Hematopoietic multipotent progenitor cell treated with erythropoietin and hydrocortisone succinate and interleukin-3 and kit ligand, for 17 days (in vitro differentiated cells): ENCODE results near the gene TNFAIP8L3.

Experiments used
- DNase-seq: peaks from one replicate; pipeline ENCODE4 v3.0.0-alpha.2; 2015; ENCODE audit warnings: low spot score

The TNFAIP8L3 gene

DNA sequence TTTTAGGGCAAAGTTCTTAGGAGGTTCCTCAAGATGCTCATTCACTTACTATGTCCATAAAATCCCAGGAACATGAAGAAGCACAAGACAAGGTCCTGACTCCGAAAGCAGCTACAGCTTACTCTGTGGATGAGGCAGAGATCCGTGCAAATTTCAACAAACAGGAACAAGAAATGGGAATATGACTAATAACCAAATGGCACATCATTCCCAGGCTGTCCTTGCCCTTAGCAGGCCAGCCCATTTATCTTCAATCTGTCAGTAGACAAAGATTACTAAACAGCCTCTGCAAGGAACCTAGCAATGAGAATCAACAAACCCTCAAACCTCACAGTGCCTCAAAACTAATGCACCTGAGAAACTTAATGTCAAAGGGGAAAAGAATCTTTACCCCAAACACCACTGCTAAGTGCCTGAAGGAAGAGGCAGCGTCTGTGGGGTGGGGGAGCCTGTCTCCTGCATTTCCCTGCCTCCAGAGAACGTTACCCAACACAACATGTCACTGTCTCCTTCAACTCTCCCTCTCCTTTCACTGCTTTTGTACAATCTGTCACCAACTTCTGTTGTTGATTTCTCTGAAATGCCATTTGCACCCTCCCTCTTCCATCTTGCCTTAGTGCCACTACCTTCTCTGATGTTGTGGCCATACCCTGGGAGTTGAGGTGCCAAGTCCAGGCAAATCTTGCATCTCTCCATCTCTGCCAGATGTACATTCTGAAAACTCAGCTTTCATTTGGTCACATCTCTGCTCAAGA is 4.8 kb downstream of the TNFAIP8L3 start:
- DNase-seq: no peak

GRCh38 chr15:51089041-51089440 is 5.7 kb downstream of the TNFAIP8L3 start:
- no peak for DNase-seq

DNA sequence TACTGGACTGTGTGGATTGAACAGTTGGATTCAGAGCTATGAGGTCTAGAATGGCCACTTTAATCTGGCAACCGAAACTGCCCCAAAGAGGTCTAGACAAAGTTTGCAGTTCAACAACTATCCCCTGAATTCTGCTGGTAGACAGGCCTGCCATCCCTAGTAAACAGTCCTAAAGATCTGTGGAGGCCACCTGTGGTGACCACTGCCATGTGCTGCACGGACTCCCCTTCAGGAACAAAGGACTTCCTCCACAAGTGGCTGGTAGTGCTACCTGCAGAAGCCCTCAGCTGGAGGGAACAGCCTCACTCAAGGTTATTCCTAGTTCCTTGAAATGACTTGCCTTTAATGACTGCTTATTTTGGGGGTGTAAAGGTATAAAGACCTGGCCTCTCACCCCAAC is 6.1 kb downstream of the TNFAIP8L3 start:
- DNase-seq: no peak

DNA sequence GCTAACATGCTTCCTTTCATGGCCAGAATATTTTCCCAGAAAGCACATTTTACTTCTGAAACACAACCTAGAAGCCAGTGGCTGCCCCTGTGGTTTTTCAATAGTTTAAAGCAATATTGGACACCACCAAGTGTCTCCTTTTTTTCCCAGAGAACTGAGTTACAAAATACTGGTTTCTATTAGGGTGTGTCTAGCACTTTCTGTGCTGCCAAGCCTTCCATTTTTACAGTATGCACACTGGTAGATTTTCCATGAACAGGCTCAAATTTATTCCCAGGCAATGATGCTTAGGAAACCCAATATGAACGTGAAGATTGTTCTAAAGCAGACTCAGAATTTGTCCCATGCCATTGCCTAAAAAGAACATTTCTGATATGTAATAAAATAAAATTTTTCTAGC is 7.2 kb downstream of the TNFAIP8L3 start:
- DNase-seq: no peak

GRCh38 chr15:51086409-51086808 is 8.3 kb downstream of the TNFAIP8L3 start:
- no peak for DNase-seq

GRCh38 chr15:51085764-51086163 is 8.9 kb downstream of the TNFAIP8L3 start:
- no peak for DNase-seq

DNA sequence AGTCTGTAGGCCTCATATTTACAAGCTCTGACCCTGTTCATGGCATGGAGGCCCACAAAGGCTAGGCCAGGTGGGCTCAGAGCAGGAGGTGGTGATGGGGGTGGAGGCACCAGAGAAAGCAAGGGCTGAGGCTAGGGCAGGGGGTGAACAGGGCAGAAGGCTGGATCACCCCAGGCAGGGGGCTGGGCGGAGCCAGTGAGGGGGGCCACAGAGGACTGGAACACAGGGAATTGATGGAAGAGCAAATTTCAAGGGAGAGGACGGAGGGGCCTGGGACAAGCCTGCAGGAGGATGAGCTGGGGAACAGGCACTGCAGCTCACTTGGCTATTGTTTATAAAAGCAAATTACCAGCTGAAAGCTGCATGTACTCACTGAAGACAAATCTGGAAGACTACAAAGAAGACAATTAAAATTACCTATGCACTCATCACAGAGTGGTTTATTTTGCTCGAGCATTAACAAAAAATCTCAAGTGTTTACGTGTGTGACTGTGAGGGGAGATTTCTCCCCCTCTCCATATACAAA is 11.0 kb downstream of the TNFAIP8L3 start:
- no peak for DNase-seq

DNA sequence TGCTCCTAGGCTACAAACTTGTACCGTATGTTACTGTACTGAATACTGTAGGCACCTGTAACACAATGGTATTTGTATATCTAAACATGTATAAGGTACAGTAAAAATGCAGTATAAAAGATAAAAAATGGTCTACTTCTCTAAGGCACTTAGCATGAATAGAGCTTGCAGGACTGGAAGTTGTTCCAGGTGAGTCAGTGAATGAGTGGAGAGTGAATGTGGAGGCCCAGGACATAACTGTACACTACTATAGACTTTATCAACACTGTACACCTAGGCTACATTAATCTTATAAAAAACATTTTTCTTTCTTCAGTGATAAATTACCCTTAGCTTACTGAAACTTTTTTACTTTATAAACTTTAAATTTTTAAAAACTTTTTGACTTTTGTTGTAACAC is 12.5 kb downstream of the TNFAIP8L3 start:
- no peak for DNase-seq

DNA sequence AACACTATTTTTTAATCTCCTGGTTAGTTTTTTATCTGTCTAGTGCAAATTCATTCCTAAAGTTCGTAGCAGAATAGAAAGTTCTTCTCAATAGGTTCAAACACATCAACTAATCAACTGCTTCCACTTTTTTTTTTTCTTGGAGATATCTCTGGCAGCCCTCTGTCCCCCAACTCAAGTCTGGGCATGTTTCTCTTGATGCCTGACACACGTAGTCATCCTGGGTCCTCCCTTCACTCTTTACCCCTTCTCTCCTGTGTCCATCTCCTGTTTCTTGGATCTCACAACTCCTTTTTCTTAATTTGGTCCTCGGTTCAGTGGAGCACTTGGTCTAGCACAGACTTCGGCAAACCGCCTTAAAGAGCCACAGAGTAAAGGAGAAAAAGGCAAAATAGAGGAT is 14.4 kb downstream of the TNFAIP8L3 start:
- DNase-seq: no peak

- DNase-seq: no peak
Measured at GRCh38 chr15:51079226-51079625, 15.5 kb downstream of the TNFAIP8L3 start.

- DNase-seq: peak; percentile 44
Measured at GRCh38 chr15:51077221-51078153, 17.2 kb downstream of the TNFAIP8L3 start.

DNA sequence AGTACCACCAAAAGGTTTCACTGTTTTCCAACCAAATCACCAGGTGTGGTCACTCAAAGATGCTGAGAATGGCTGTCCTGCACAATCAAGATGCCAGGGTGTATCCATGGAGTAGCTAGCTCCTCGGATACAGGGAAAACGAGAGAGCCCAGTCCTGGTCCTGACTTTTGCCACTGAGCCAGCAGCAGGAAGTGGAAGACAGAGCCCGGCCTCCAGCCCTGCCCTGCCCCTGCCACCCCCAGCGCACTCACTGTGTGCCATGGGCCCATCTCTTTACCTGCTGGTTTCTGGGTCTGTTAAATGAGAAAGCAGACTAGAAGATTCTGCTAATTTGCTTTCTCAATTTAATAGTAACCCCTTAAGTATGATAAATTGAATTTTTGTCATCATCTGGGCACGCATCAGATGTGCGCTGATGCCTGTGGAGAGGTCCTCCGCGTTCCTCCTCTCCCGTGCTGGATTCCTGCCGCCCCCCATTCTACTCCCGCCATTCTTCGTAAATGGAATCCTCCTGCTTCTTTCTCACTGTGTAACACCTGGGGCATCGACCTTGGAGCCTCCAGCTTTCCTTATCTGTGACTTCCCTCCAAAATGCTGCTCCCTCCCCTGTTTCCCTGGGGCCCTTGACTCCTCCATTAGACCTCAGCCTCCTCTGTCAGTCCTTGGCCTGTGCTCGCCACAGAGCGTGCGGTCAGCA is 18.0 kb downstream of the TNFAIP8L3 start:
- DNase-seq: no peak

- no peak for DNase-seq
Measured at GRCh38 chr15:51075826-51076523, 18.7 kb downstream of the TNFAIP8L3 start.

GRCh38 chr15:51075364-51075763 is 19.3 kb downstream of the TNFAIP8L3 start:
- DNase-seq: no peak

DNA sequence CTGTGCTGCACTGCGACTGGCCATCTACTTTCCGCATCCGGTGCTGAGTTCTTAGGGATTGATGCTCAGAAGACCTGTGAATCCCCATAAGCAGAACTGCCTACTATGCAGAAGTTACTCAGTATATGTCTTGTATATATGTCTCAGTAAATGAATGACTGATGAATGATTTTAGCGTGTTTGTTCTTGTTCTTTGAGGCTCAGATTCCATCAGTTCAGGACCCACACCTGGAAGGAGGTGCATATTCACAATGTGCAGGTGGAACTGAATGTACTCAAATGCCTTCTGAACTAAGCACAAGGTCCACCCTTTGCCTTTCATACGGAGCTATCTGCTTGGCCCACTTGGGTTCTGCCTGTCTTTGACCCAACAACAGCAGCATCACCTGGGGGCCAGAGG is 19.8 kb downstream of the TNFAIP8L3 start:
- DNase-seq: no peak

DNA sequence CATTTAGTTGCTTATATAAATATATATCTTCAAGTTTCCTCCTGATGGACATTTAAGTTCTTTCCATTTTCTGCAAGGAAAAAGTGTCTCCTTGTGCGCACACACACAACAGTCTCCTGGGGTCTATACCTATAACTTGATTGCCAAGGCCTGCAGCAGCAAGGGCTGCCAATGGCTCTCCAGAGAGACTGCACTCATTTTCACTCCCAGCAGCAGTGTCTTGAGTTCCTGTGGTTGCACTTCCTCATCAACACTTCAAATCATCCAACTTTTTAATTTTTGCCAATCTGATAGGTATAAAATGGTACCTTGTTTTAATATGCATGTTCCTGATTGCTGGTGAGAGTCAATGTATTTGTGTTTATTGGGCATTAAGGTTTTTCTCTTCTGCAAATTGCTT is 23.1 kb downstream of the TNFAIP8L3 start:
- DNase-seq: no peak

DNA sequence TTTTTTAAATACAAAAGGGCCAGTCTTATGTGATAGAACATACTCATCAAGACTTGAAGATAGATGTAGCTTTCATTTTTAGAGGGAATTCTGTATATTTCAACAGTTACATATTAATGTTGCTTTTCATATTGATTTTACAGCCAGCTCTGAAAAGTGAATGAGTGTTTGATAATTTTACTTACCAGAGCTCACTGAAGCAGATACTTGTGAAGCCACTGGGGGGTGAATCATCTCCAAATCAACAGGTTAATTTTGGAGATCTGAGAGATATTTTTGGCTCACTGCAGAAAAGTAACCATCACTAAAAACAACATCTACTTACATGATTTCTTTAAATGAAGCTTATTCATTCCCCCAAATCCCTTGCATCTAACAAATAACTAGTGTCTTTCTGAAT is 24.7 kb downstream of the TNFAIP8L3 start:
- no peak for DNase-seq

GRCh38 chr15:51067510-51067909 is 27.2 kb downstream of the TNFAIP8L3 start:
- no peak for DNase-seq

DNA sequence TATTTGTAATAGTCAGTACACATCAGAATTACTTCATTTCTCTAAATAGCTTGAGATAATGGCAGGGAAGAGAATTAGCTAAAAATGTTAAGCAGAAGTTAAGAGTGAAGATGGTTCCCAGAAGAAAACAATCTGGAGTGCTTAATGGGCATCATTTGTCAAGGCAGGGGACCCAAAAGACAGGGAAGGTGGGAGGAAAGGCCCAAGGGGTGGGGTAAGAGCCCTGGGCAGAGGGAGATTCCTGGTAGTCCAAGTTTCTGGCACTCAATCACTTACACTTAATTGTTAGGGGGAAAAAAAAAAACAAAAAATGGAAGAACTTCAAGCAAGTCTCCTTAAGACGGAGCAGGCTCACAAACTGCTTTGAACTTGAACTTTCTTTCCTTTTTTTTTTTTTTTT is 28.9 kb downstream of the TNFAIP8L3 start:
- DNase-seq: no peak

GRCh38 chr15:51065261-51065660 is 29.4 kb downstream of the TNFAIP8L3 start:
- DNase-seq: no peak

GRCh38 chr15:51062736-51063135 is 32.0 kb downstream of the TNFAIP8L3 start:
- DNase-seq: no peak
